ENCODE data around the gene FAM83G. TPM values are rescaled to one million over a fixed set of nuclear protein-coding genes. Genes with fewer than 3 reads are reported as not detected.

FAM83G gene
- total RNA-seq, 1 donor from 2014 or later = 1.6 TPM

DNA sequence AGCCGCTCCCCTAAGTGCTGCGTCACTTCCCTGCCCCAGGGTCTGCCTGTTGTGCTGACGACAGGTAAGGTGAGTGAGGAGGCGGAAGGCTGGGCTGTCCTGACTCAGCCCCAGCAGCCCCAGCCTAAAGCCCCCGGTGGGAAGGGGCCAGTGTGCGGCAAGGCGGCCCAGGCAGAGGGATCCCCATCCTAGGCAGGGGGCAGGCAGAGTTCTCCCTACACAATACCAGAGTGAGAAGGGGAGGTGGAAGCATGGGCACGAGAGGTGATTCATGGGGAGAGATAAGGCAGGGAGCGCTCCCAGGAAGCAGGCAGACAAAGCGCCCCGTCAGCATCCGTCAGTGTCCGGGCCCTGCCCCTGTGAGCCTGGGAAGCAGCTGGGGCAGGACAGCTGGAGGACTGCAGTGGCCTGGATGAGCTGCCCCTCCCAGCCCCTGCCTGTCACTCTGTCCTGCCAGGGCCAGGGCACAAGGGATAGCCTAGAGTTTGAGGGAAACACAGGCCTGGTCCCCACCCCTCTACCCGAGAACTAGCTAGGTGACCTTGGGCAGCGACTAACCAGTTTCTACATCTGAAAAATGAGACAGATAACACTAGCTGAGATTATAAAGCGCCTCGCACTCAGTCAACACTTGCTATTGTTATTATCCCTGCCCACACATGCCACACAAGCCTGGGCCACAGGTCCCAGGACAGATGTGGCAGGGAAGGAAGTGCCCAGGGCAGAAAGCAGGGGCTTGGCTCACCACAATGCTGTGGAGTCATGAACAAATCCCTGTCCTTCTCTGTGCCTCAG lies 3.8 kb downstream of the FAM83G start:
- Mint-ChIP-seq H3K4me1 (ENCODE audit: unreplicated experiment) (no peaks in the 10 kb centered on the region), H3K9me3 (ENCODE audit: unreplicated experiment) (no peaks in the 10 kb centered on the region), H3K27ac (ENCODE audit: unreplicated experiment) (no peak overlapping the region), H3K4me3 (ENCODE audit: unreplicated experiment) (no peak overlapping the region), H3K27me3 (ENCODE audit: unreplicated experiment) (no peaks in the 10 kb centered on the region), H3K36me3 (ENCODE audit: low read depth, unreplicated experiment) (no peaks in the 10 kb centered on the region)
- TF ChIP-seq, protein P1, sequence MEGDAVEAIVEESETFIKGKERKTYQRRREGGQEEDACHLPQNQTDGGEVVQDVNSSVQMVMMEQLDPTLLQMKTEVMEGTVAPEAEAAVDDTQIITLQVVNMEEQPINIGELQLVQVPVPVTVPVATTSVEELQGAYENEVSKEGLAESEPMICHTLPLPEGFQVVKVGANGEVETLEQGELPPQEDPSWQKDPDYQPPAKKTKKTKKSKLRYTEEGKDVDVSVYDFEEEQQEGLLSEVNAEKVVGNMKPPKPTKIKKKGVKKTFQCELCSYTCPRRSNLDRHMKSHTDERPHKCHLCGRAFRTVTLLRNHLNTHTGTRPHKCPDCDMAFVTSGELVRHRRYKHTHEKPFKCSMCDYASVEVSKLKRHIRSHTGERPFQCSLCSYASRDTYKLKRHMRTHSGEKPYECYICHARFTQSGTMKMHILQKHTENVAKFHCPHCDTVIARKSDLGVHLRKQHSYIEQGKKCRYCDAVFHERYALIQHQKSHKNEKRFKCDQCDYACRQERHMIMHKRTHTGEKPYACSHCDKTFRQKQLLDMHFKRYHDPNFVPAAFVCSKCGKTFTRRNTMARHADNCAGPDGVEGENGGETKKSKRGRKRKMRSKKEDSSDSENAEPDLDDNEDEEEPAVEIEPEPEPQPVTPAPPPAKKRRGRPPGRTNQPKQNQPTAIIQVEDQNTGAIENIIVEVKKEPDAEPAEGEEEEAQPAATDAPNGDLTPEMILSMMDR (IDR thresholded peaks at IDR 0.05; ENCODE audit: unreplicated experiment) = no peak
- no peak for DNase-seq (ENCODE audit: low spot score)

DNA sequence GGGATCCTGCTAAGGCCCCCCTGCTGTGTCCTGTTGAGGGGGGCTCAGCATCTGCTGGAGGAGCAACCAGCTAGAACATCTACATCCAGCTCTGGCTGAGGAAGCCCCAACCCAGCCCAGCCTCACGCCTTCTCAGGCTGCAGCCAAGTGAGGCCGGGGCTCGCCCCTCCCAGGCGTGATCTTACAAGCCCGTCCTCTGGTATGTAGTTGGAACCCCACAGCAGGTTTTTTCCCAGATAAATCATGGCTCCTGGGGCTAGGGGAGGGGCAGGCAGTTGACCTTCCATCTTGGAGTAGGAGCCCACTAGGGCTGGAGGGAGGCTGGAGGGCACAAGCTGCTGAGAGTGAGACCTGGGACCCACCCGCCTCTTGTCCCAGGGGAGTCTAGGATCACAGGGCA lies 4.7 kb downstream of the FAM83G start:
- no peak overlapping the region for H3K27ac Mint-ChIP-seq (ENCODE audit: unreplicated experiment)
- TF ChIP-seq, protein P1 (IDR thresholded peaks at IDR 0.05; ENCODE audit: unreplicated experiment) = no peak
- H3K27me3 Mint-ChIP-seq (ENCODE audit: unreplicated experiment) = no peaks in the 10 kb centered on the region
- no peaks in the 10 kb centered on the region for H3K9me3 Mint-ChIP-seq (ENCODE audit: unreplicated experiment)
- no peak for DNase-seq (ENCODE audit: low spot score)
- H3K4me3 Mint-ChIP-seq (ENCODE audit: unreplicated experiment) = no peak overlapping the region
- H3K36me3 Mint-ChIP-seq (ENCODE audit: low read depth, unreplicated experiment) = peaks cover 4% of the 10 kb centered on the region
- H3K4me1 Mint-ChIP-seq (ENCODE audit: unreplicated experiment) = no peaks in the 10 kb centered on the region

DNA sequence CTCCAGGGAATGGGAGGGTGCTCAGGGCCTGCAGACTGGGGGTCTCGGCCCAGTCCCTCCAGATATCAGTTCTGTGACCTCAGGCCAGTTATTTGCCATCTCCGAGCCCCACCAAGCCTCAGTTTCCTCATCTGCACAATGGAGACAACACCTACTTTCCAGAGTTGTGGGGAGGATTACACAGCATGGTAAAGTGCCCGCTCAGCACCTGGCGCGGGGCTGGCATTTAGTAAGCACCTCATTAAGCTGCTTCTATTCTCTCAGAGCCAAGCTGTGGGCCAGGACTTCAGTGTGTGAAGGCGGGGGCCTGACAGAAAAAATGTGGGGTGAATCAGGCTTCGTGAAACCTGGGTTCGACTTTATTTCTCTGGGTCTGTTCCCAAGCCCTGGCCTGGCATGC lies 5.2 kb downstream of the FAM83G start:
- H3K27ac Mint-ChIP-seq (ENCODE audit: unreplicated experiment) = no peak overlapping the region
- TF ChIP-seq, protein P1 (IDR thresholded peaks at IDR 0.05; ENCODE audit: unreplicated experiment) = no peak
- DNase-seq (ENCODE audit: low spot score) = no peak
- no peaks in the 10 kb centered on the region for H3K9me3 Mint-ChIP-seq (ENCODE audit: unreplicated experiment)
- H3K36me3 Mint-ChIP-seq (ENCODE audit: low read depth, unreplicated experiment) = peaks cover 4% of the 10 kb centered on the region
- H3K4me1 Mint-ChIP-seq (ENCODE audit: unreplicated experiment) = no peaks in the 10 kb centered on the region
- no peaks in the 10 kb centered on the region for H3K27me3 Mint-ChIP-seq (ENCODE audit: unreplicated experiment)
- no peak overlapping the region for H3K4me3 Mint-ChIP-seq (ENCODE audit: unreplicated experiment)

DNA sequence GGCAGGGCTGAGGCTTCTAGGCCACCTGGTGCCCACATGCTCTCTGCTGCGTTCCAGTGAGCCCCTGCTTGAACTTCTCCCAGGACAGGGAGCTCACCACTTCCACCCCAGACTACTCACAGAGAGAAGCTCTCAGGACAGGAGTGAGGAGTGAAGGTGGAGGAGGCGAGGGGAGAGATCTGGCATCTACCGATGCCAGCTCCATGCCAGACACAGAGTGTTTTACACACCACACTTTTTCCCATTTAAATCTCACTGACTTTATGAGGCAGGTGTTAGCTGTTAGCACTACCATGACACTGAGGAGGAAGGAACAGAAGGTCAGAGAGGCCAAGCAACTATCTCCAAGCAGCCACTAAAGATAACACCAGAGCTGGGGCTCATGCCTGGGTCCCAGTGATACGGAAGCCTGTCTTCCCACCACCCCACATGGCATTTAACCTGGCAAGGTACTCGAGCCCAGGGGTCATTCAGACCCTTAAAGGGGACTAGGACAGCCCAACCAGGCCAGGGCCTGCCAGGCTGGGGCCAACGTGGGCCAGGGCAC lies 6.8 kb downstream of the FAM83G start:
- no peak for DNase-seq (ENCODE audit: low spot score)
- H3K4me3 Mint-ChIP-seq (ENCODE audit: unreplicated experiment) = no peak overlapping the region
- peaks cover 4% of the 10 kb centered on the region for H3K36me3 Mint-ChIP-seq (ENCODE audit: low read depth, unreplicated experiment)
- H3K27ac Mint-ChIP-seq (ENCODE audit: unreplicated experiment) = no peak overlapping the region
- H3K4me1 Mint-ChIP-seq (ENCODE audit: unreplicated experiment) = peaks cover 3% of the 10 kb centered on the region
- H3K9me3 Mint-ChIP-seq (ENCODE audit: unreplicated experiment) = no peaks in the 10 kb centered on the region
- peaks cover under 1% of the 10 kb centered on the region for H3K27me3 Mint-ChIP-seq (ENCODE audit: unreplicated experiment)
- TF ChIP-seq, protein P1 (IDR thresholded peaks at IDR 0.05; ENCODE audit: unreplicated experiment) = no peak

DNA sequence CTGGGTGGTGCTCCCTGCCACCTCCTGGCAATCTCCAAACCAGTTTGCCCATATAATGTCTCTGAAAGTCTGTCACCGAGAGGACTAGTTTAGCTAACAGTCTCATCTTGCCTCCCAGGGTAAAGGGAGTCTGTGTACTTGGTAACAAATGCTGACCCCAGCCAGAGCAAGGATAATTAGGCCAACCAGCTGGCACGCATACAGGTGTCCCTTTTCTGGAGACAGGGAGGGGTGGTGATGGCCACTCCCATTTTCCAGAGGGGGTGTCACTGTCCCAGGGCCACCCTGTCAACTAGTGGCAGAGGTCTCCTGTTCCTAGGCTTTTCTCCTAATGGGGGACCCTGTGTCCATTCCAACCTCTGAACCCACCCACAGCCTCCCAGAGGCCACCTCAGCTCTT lies 8.1 kb downstream of the FAM83G start:
- TF ChIP-seq, protein P1 (IDR thresholded peaks at IDR 0.05; ENCODE audit: unreplicated experiment) = no peak
- H3K36me3 Mint-ChIP-seq (ENCODE audit: low read depth, unreplicated experiment) = peaks cover 4% of the 10 kb centered on the region
- H3K9me3 Mint-ChIP-seq (ENCODE audit: unreplicated experiment) = no peaks in the 10 kb centered on the region
- no peak overlapping the region for H3K27ac Mint-ChIP-seq (ENCODE audit: unreplicated experiment)
- DNase-seq (ENCODE audit: low spot score) = no peak
- H3K4me1 Mint-ChIP-seq (ENCODE audit: unreplicated experiment) = peaks cover 3% of the 10 kb centered on the region
- H3K4me3 Mint-ChIP-seq (ENCODE audit: unreplicated experiment) = no peak overlapping the region
- peaks cover 3% of the 10 kb centered on the region for H3K27me3 Mint-ChIP-seq (ENCODE audit: unreplicated experiment)

All from endothelial cell (in vitro differentiated cells).